SK-N-SH (cell line): ENCODE measurements around the gene TMPRSS11F. TPM values are rescaled to one million over a fixed set of nuclear protein-coding genes. Genes with fewer than 3 reads are reported as not detected.

Experiments used
- CTCF ChIA-PET: fragments of 300-600, 350-600 bp; formaldehyde crosslinking; extraction: SDS; loops from one replicate; lab custom pipeline; 2021; lab: Yijun Ruan, JAX
- POLR2A ChIA-PET: fragments of 350-600 bp; sonication (Branson Sonifier 250); formaldehyde crosslinking; extraction: SDS; loops from one replicate; lab custom pipeline; 2020; ENCODE audit warnings: antibody characterized with exemption, inconsistent platforms; lab: Yijun Ruan, JAX
- DNase-seq: peaks from one replicate; pipeline ENCODE4 v3.0.0; 2012
- H2AFZ ChIP-seq: fragments of 200-600 bp; sonication (generic); 2 replicates; pipeline ENCODE4 v1.8.1; 2016; ENCODE audit warnings: antibody characterized with exemption, mild to moderate bottlenecking, low read depth
- H3F3A ChIP-seq: fragments of 200-600 bp; sonication (generic); replicated peaks from 2 replicates; pipeline ENCODE3; 2016; ENCODE audit warnings: antibody characterized with exemption, mild to moderate bottlenecking; ENCODE audit not compliant: insufficient read depth
- H3K27ac ChIP-seq, 2 experiments: fragments of 200-500 bp in 1 of 2; fragments of 200-600 bp in 1 of 2; sonication (Bioruptor generic) in 1 of 2; sonication (generic), shearing (Covaris generic) in 1 of 2; 2 replicates each; pipeline versions ENCODE4 v1.5.1 to v1.6.1; 2014 to 2016; ENCODE audit warnings: low read depth in 2 of 2, inconsistent platforms in 1 of 2, low read length in 1 of 2, mild to moderate bottlenecking in 1 of 2, mixed read lengths in 1 of 2
- H3K27me3 ChIP-seq: fragments of 200-600 bp; sonication (generic), shearing (Covaris generic); 2 replicates; pipeline ENCODE4 v1.6.1; 2016; ENCODE audit warnings: mixed run types; ENCODE audit not compliant: insufficient read depth
- H3K36me3 ChIP-seq, 2 experiments: fragments of 200-500 bp in 1 of 2; fragments of 200-600 bp in 1 of 2; sonication (Bioruptor generic) in 1 of 2; sonication (generic) in 1 of 2; replicated peaks in 1 of 2; 2 replicates each; pipeline versions ENCODE3 to v1.5.1; 2014 to 2016; ENCODE audit warnings: low read length in 1 of 2, mild to moderate bottlenecking in 1 of 2; ENCODE audit not compliant: insufficient read depth in 2 of 2, control insufficient read depth in 1 of 2
- H3K4me1 ChIP-seq, 2 experiments: fragments of 200-500 bp in 1 of 2; fragments of 200-600 bp in 1 of 2; sonication (Bioruptor generic) in 1 of 2; sonication (generic), shearing (Covaris generic) in 1 of 2; 2 replicates each; pipeline versions ENCODE4 v1.5.1 to v1.6.1; 2014 to 2016; ENCODE audit warnings: low read depth in 1 of 2, low read length in 1 of 2, mixed run types in 1 of 2; ENCODE audit not compliant: insufficient read depth in 2 of 2, control insufficient read depth in 1 of 2
- H3K4me2 ChIP-seq: fragments of 200-600 bp; sonication (generic), shearing (Covaris generic); 2 replicates; pipeline ENCODE4 v1.6.1; 2017; ENCODE audit warnings: mixed run types
- H3K4me3 ChIP-seq, 2 experiments: fragments of 200-500 bp in 1 of 2; fragments of 200-600 bp in 1 of 2; sonication (Bioruptor generic) in 1 of 2; sonication (generic), shearing (Covaris generic) in 1 of 2; 2 replicates each; pipeline versions ENCODE4 v1.5.1 to v1.8.1; 2014 to 2016; ENCODE audit warnings: low read depth in 2 of 2, inconsistent platforms in 1 of 2, low read length in 1 of 2, mild to moderate bottlenecking in 1 of 2, mixed read lengths in 1 of 2, moderate library complexity in 1 of 2
- H3K79me2 ChIP-seq: fragments of 200-600 bp; sonication (generic); 2 replicates; pipeline ENCODE4 v1.8.1; 2017; ENCODE audit warnings: mild to moderate bottlenecking; ENCODE audit not compliant: insufficient read depth
- H3K9ac ChIP-seq: fragments of 200-600 bp; sonication (generic); 2 replicates; pipeline ENCODE4 v1.6.1; 2017; ENCODE audit warnings: mixed run types
- H3K9me2 ChIP-seq: fragments of 200-600 bp; sonication (generic); 2 replicates; pipeline ENCODE4 v1.6.1; 2017; ENCODE audit warnings: mixed run types
- H3K9me3 ChIP-seq: fragments of 200-600 bp; sonication (generic); 2 replicates; pipeline ENCODE4 v1.6.1; 2017; ENCODE audit warnings: mixed run types, mild to moderate bottlenecking, moderate library complexity
- H4K20me1 ChIP-seq: fragments of 200-600 bp; sonication (generic); 2 replicates; pipeline ENCODE4 v1.6.1; 2017; ENCODE audit warnings: mild to moderate bottlenecking, mixed run types; ENCODE audit not compliant: insufficient read depth
- CHD2 ChIP-seq: fragments of 150-350 bp; IDR thresholded peaks from 2 replicates; pipeline ENCODE4 v1.6.1; 2018; ENCODE audit warnings: low read length; ENCODE audit not compliant: partially characterized antibody
- CTCF ChIP-seq: fragments of 200-600 bp; sonication (generic); IDR thresholded peaks from 2 replicates; pipeline ENCODE4 v1.6.1; 2017; ENCODE audit warnings: antibody characterized with exemption, mild to moderate bottlenecking, moderate library complexity
- EZH2phosphoT487 ChIP-seq: fragments of 200-600 bp; sonication (generic); IDR thresholded peaks from 2 replicates; pipeline ENCODE4 v1.6.1; 2017; ENCODE audit warnings: low read depth, mixed run types, mild to moderate bottlenecking, antibody characterized with exemption, moderate library complexity, borderline replicate concordance
- FOSL2 ChIP-seq: IDR thresholded peaks from 2 replicates; pipeline ENCODE4 v1.4.0; 2012; ENCODE audit warnings: low read depth, mild to moderate bottlenecking, moderate library complexity, borderline replicate concordance
- FOXJ3 ChIP-seq: sonication (generic); formaldehyde crosslinking; IDR thresholded peaks from 2 replicates; pipeline ENCODE4 v1.5.1; 2020; ENCODE audit warnings: mild to moderate bottlenecking, missing genetic modification reagents
- FOXM1 ChIP-seq: IDR thresholded peaks from 2 replicates; pipeline ENCODE4 v1.4.0; 2012; ENCODE audit warnings: low read depth, mild to moderate bottlenecking
- GABPA ChIP-seq: IDR thresholded peaks from 2 replicates; pipeline ENCODE4 v1.4.0; 2012; ENCODE audit warnings: low read depth, mild to moderate bottlenecking
- GATA2 ChIP-seq: sonication (generic); formaldehyde crosslinking; IDR thresholded peaks from 2 replicates; pipeline ENCODE4 v1.5.0; 2020; ENCODE audit warnings: mild to moderate bottlenecking, missing genetic modification reagents
- MEF2A ChIP-seq: IDR thresholded peaks from 2 replicates; pipeline ENCODE4 v1.4.0; 2012; ENCODE audit warnings: low read depth, borderline replicate concordance
- MXI1 ChIP-seq: IDR thresholded peaks from 2 replicates; pipeline ENCODE4 v1.6.1; 2012; ENCODE audit warnings: mild to moderate bottlenecking, low read depth, low read length, improper control_type of control experiment
- NRF1 ChIP-seq: IDR thresholded peaks from 2 replicates; pipeline ENCODE4 v1.6.1; 2012; ENCODE audit warnings: low read depth, mild to moderate bottlenecking, low read length
- POLR2AphosphoS5 ChIP-seq: IDR thresholded peaks from 2 replicates; pipeline ENCODE4 v1.6.1; 2012; ENCODE audit warnings: low read depth, low read length
- RAD21 ChIP-seq: IDR thresholded peaks from 2 replicates; pipeline ENCODE4 v1.6.1; 2012; ENCODE audit warnings: mild to moderate bottlenecking, low read length
- RCOR1 ChIP-seq: fragments of 150-350 bp; IDR thresholded peaks from 2 replicates; pipeline ENCODE4 v1.6.1; 2017; ENCODE audit warnings: antibody characterized with exemption, low read length
- RFX5 ChIP-seq: IDR thresholded peaks from 2 replicates; pipeline ENCODE4 v1.6.1; 2012; ENCODE audit warnings: mild to moderate bottlenecking, improper control_type of control experiment, low read length
- SIN3A ChIP-seq: IDR thresholded peaks from 2 replicates; pipeline ENCODE4 v1.6.1; 2012; ENCODE audit warnings: low read depth, mild to moderate bottlenecking, low read length, moderate library complexity, borderline replicate concordance
- SMC3 ChIP-seq: IDR thresholded peaks from 2 replicates; pipeline ENCODE4 v1.6.1; 2012; ENCODE audit warnings: low read depth, low read length, improper control_type of control experiment
- TAF1 ChIP-seq: IDR thresholded peaks from 2 replicates; pipeline ENCODE4 v1.6.1; 2012; ENCODE audit warnings: low read depth, mild to moderate bottlenecking, low read length, moderate library complexity, borderline replicate concordance
- TCF12 ChIP-seq: IDR thresholded peaks from 2 replicates; pipeline ENCODE4 v1.4.0; 2012
- TEAD4 ChIP-seq: IDR thresholded peaks from 2 replicates; pipeline ENCODE4 v1.4.0; 2012; ENCODE audit warnings: mild to moderate bottlenecking, borderline replicate concordance; ENCODE audit not compliant: insufficient read depth
- USF2 ChIP-seq: fragments of 150-350 bp; IDR thresholded peaks from 2 replicates; pipeline ENCODE4 v1.6.1; 2017; ENCODE audit warnings: antibody characterized with exemption, low read length, low read depth, borderline replicate concordance
- WGBS: methylation state at CpG from one replicate; pipeline ENCODE4 v1.1.6; 2017; ENCODE audit warnings: low lambda C conversion rate; 5-methylcytosine and 5-hydroxymethylcytosine counted together
- polyA plus RNA-seq, 3 experiments: library from polyadenylated mRNA; depleted of rRNA; stranded (reverse); fragments of >200 nt; gene quantifications; 2 replicates each; pipeline ENCODE4 v1.2.3, GENCODE V29; 2012
- TF ChIP-seq, protein P1 (sequence below): IDR thresholded peaks from 2 replicates; pipeline ENCODE4 v1.6.1; 2012; ENCODE audit warnings: mild to moderate bottlenecking, low read depth, low read length, moderate library complexity

The TMPRSS11F gene
- polyA plus RNA-seq, 1 of the 3 experiments (the other 2 are of a cell fraction), result not detected

GRCh38 chr4:68145261-68145660 lies 15.6 kb upstream of the TMPRSS11F start:
- H3K4me2 ChIP-seq, result no peak overlapping the region
- TF ChIP-seq CHD2 (no peak), EZH2phosphoT487 (no peak), RCOR1 (no peak), GABPA (no peak), RFX5 (no peak)
- H3K27me3 ChIP-seq, result no peaks in the 10 kb centered on the region
- H3K4me3 ChIP-seq, result no peak overlapping the region
- no peak overlapping the region for H3K27ac ChIP-seq
- no peaks in the 10 kb centered on the region for H3K79me2 ChIP-seq
- 0% methylated on average over 1 of the region's 1 CpG for WGBS
- no peaks in the 10 kb centered on the region for H3K9me2 ChIP-seq
- no peaks in the 10 kb centered on the region for H3K36me3 ChIP-seq
- no peaks in the 10 kb centered on the region for H3K4me1 ChIP-seq
- no peaks in the 10 kb centered on the region for H4K20me1 ChIP-seq
- H3K9me3 ChIP-seq, result no peaks in the 10 kb centered on the region
- CTCF ChIA-PET, result no interaction called here
- no peaks in the 10 kb centered on the region for H3F3A ChIP-seq
- no peak overlapping the region for H2AFZ ChIP-seq
- DNase-seq, result no peak
- no peak overlapping the region for H3K9ac ChIP-seq
- POLR2A ChIA-PET, result no interaction called here

DNA sequence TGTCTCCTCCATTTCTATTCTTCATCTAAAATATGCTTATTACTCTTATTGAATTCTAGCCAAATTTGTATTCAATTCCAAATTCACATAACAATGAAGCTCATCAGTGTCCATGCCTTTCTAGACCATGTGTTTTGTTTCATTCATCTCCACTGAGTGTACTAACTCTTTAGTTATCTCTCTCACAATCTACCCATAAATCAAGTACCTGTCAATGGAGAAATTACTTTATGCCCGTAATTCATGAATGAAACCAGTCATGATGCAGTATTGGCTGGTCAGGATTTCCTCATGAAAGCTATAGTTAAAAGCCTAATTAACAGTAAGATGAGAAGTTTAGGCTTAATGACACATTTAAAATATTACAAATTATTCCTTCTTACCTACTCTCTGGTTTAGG lies 12.2 kb upstream of the TMPRSS11F start:
- H2AFZ ChIP-seq, result no peak overlapping the region
- no peaks in the 10 kb centered on the region for H3K36me3 ChIP-seq
- H4K20me1 ChIP-seq, result no peaks in the 10 kb centered on the region
- H3K9me2 ChIP-seq, result no peaks in the 10 kb centered on the region
- H3K4me2 ChIP-seq, result no peak overlapping the region
- ChIA-PET CTCF (interaction anchor here (0.8 kb wide), 1 partner anchor 34 kb away, joined by 3 read pairs; no protein-coding TSS in a partner anchor), POLR2A (no interaction called here)
- no peaks in the 10 kb centered on the region for H3K9me3 ChIP-seq
- no peak overlapping the region for H3K9ac ChIP-seq
- no peak for DNase-seq
- H3K4me3 ChIP-seq, result no peak overlapping the region
- no peaks in the 10 kb centered on the region for H3K27me3 ChIP-seq
- TF ChIP-seq SIN3A (no peak), MEF2A (no peak), CTCF (no peak), POLR2AphosphoS5 (no peak), RAD21 (no peak), TAF1 (no peak), SMC3 (no peak), TCF12 (no peak), GATA2 (CRISPR knock-in tag) (no peak), FOXM1 (no peak), MXI1 (no peak), FOXJ3 (CRISPR knock-in tag) (no peak), NRF1 (no peak), RFX5 (no peak), FOSL2 (no peak), TEAD4 (no peak), USF2 (no peak), EZH2phosphoT487 (no peak)
- TF ChIP-seq, protein P1, sequence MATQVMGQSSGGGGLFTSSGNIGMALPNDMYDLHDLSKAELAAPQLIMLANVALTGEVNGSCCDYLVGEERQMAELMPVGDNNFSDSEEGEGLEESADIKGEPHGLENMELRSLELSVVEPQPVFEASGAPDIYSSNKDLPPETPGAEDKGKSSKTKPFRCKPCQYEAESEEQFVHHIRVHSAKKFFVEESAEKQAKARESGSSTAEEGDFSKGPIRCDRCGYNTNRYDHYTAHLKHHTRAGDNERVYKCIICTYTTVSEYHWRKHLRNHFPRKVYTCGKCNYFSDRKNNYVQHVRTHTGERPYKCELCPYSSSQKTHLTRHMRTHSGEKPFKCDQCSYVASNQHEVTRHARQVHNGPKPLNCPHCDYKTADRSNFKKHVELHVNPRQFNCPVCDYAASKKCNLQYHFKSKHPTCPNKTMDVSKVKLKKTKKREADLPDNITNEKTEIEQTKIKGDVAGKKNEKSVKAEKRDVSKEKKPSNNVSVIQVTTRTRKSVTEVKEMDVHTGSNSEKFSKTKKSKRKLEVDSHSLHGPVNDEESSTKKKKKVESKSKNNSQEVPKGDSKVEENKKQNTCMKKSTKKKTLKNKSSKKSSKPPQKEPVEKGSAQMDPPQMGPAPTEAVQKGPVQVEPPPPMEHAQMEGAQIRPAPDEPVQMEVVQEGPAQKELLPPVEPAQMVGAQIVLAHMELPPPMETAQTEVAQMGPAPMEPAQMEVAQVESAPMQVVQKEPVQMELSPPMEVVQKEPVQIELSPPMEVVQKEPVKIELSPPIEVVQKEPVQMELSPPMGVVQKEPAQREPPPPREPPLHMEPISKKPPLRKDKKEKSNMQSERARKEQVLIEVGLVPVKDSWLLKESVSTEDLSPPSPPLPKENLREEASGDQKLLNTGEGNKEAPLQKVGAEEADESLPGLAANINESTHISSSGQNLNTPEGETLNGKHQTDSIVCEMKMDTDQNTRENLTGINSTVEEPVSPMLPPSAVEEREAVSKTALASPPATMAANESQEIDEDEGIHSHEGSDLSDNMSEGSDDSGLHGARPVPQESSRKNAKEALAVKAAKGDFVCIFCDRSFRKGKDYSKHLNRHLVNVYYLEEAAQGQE, result no peak
- 0% methylated on average over 1 of the region's 1 CpG for WGBS
- no peaks in the 10 kb centered on the region for H3F3A ChIP-seq
- no peak overlapping the region for H3K27ac ChIP-seq
- H3K79me2 ChIP-seq, result no peaks in the 10 kb centered on the region
- H3K4me1 ChIP-seq, result no peaks in the 10 kb centered on the region
